Ascending aorta (tissue), 2 donors: ENCODE results near the gene DIDO1. TPM values are rescaled to one million over a fixed set of nuclear protein-coding genes. Genes with fewer than 3 reads are reported as not detected.
A peak's percentile ranks its signal among the peaks of the same experiment; 100 is the strongest.

Experiments used
- DNase-seq, 2 donors: peaks; one replicate each; pipeline ENCODE4 v3.0.0-alpha.2; 2019; ENCODE audit warnings: low spot score in 2 of 2
- H3K27ac ChIP-seq, 2 donors: fragments of 200-600 bp; sonication (generic); one replicate each; pipeline ENCODE4 v1.5.1; 2016 to 2017; ENCODE audit warnings: mild to moderate bottlenecking in 1 of 2
- H3K27me3 ChIP-seq: fragments of 200-600 bp; sonication (generic); one replicate; pipeline ENCODE4 v1.5.1; 2017
- H3K36me3 ChIP-seq, 2 donors: fragments of 200-600 bp; sonication (generic); one replicate each; pipeline ENCODE4 v1.5.1; 2016
- H3K4me1 ChIP-seq, 2 donors: fragments of 200-600 bp; sonication (generic); one replicate each; pipeline ENCODE4 v1.5.1; 2016 to 2017; ENCODE audit warnings: mild to moderate bottlenecking in 1 of 2
- H3K4me3 ChIP-seq, 2 donors: fragments of 200-600 bp; sonication (generic); one replicate each; pipeline ENCODE4 v1.5.1; 2016 to 2017; ENCODE audit warnings: mild to moderate bottlenecking in 1 of 2
- H3K9me3 ChIP-seq, 2 donors: fragments of 200-600 bp; sonication (generic); one replicate each; pipeline ENCODE4 v1.5.1; 2016
- CTCF ChIP-seq, 3 experiments: fragments of 200-600 bp in 2 of 3; fragments of 450-650 bp in 1 of 3; sonication (generic) in 2 of 3; IDR thresholded peaks; one replicate each; pipeline ENCODE4 v1.5.1; 2016 to 2019; ENCODE audit warnings: antibody characterized with exemption in 3 of 3, mild to moderate bottlenecking in 1 of 3, moderate library complexity in 1 of 3
- intact Hi-C: fragments of 100-400 bp; cut with DNase I; formaldehyde crosslinking; loops from one replicate; pipeline ENCODE4 v1.15.1; 2023
- total RNA-seq: library from RNA; depleted of rRNA; stranded (reverse); fragments of >200 nt; gene quantifications from one replicate; pipeline ENCODE4 v1.1.0, GENCODE V29; 2016

The DIDO1 gene
- total RNA-seq, 1 donor from 2014 or later, result 42.4 TPM

- H3K27ac ChIP-seq, result no peak overlapping the region
- no peak overlapping the region for H3K4me3 ChIP-seq
- H3K4me1 ChIP-seq, result peaks cover 13 to 25% of the 10 kb centered on the region in 2 donors
- H3K36me3 ChIP-seq, result no peaks in the 10 kb centered on the region
- no peak for TF ChIP-seq CTCF (IDR thresholded peaks at IDR 0.05)
- intact Hi-C loops, result loop anchor here (10.0 kb wide), 1 partner anchor 699 kb away; the partner anchor contains the start of gene OSBPL2
- no peaks in the 10 kb centered on the region for H3K9me3 ChIP-seq
- no peaks in the 10 kb centered on the region for H3K27me3 ChIP-seq
- no peak for DNase-seq
Observed at GRCh38 chr20:62933966-62934365, 7.7 kb upstream of the DIDO1 start.

GRCh38 chr20:62931464-62931863, 5.2 kb upstream of the DIDO1 start:
- peaks cover 17 to 44% of the 10 kb centered on the region in 2 donors for H3K4me1 ChIP-seq
- DNase-seq, result no peak
- no peak for TF ChIP-seq CTCF (IDR thresholded peaks at IDR 0.05)
- intact Hi-C loops, result loop anchor here (10.0 kb wide), 1 partner anchor 697 kb away; the partner anchor contains the start of gene OSBPL2
- H3K9me3 ChIP-seq, result no peaks in the 10 kb centered on the region
- no peaks in the 10 kb centered on the region for H3K27me3 ChIP-seq
- H3K36me3 ChIP-seq, result no peaks in the 10 kb centered on the region
- H3K27ac ChIP-seq, result no peak overlapping the region
- H3K4me3 ChIP-seq, result no peak overlapping the region

GRCh38 chr20:62929051-62929538, 2.8 kb upstream of the DIDO1 start:
- Histone ChIP-seq H3K36me3 (no peaks in the 10 kb centered on the region), H3K4me1 (peaks cover 19 to 39% of the 10 kb centered on the region in 2 donors), H3K4me3 (peak overlapping the region; percentile 65 to 76), H3K9me3 (no peaks in the 10 kb centered on the region), H3K27me3 (no peaks in the 10 kb centered on the region), H3K27ac (peak overlapping the region; percentile 82 to 87)
- intact Hi-C loops, result loop anchor here (1.0 to 5.0 kb wide), 3 partner anchors 8 to 862 kb away; partner anchors contain the start of genes MRGBP and TAF4
- no peak for TF ChIP-seq CTCF (IDR thresholded peaks at IDR 0.05)
- DNase-seq, result peak in 1 of 2 donors; percentile 72

GRCh38 chr20:62928246-62928939, 2.1 kb upstream of the DIDO1 start:
- Histone ChIP-seq H3K27me3 (no peaks in the 10 kb centered on the region), H3K27ac (peak overlapping the region; percentile 82 to 87), H3K4me1 (peaks cover 20 to 46% of the 10 kb centered on the region in 2 donors), H3K36me3 (no peaks in the 10 kb centered on the region), H3K4me3 (peak overlapping the region; percentile 65 to 76), H3K9me3 (no peaks in the 10 kb centered on the region)
- TF ChIP-seq CTCF (IDR thresholded peaks at IDR 0.05), result no peak
- intact Hi-C loops, result loop anchor here (5.0 kb wide), 2 partner anchors 131 to 861 kb away; partner anchors contain the start of genes MRGBP and TAF4
- DNase-seq, result no peak

- TF ChIP-seq CTCF (IDR thresholded peaks at IDR 0.05), result no peak
- H3K27ac ChIP-seq, result peak overlapping the region; percentile 96 to 98
- no peaks in the 10 kb centered on the region for H3K9me3 ChIP-seq
- intact Hi-C loops, result loop anchor here (5.0 kb wide), 2 partner anchors 130 to 860 kb away; partner anchors contain the start of genes MRGBP and TAF4
- peaks cover 20 to 57% of the 10 kb centered on the region in 2 donors for H3K4me1 ChIP-seq
- no peaks in the 10 kb centered on the region for H3K36me3 ChIP-seq
- DNase-seq, result no peak
- peak overlapping the region; percentile 79 to 97 for H3K4me3 ChIP-seq
- no peaks in the 10 kb centered on the region for H3K27me3 ChIP-seq
Observed at GRCh38 chr20:62927128-62927705, 912 bp upstream of the DIDO1 start.
